Duodenal mucosa (tissue), 2 donors: ENCODE results near the gene KCNK17.

Source experiments
- H3K27ac ChIP-seq: one replicate; pipeline ENCODE4 v1.7.0; 2013; ENCODE audit warnings: low read depth, low read length
- H3K27me3 ChIP-seq, 2 donors: one replicate each; pipeline ENCODE4 v1.7.0; 2013; ENCODE audit warnings: low read length in 2 of 2, control low read depth in 1 of 2; ENCODE audit not compliant: insufficient read depth in 2 of 2, control insufficient read depth in 1 of 2
- H3K36me3 ChIP-seq, 2 donors: one replicate each; pipeline ENCODE4 v1.7.0; 2013; ENCODE audit warnings: low read length in 2 of 2, control low read depth in 1 of 2; ENCODE audit not compliant: insufficient read depth in 2 of 2, control insufficient read depth in 1 of 2
- H3K4me1 ChIP-seq, 2 donors: one replicate each; pipeline ENCODE4 v1.7.0; 2013; ENCODE audit warnings: low read length in 2 of 2, control low read depth in 1 of 2; ENCODE audit not compliant: insufficient read depth in 2 of 2, control insufficient read depth in 1 of 2
- H3K4me3 ChIP-seq, 2 donors: one replicate each; pipeline ENCODE4 v1.7.0; 2013; ENCODE audit warnings: low read length in 2 of 2, low read depth in 1 of 2
- H3K9ac ChIP-seq, 2 donors: one replicate each; pipeline ENCODE4 v1.7.0; 2013; ENCODE audit warnings: low read length in 2 of 2, low read depth in 1 of 2
- H3K9me3 ChIP-seq, 2 donors: one replicate each; pipeline ENCODE4 v1.7.0; 2013; ENCODE audit warnings: low read length in 2 of 2, control low read depth in 1 of 2; ENCODE audit not compliant: control insufficient read depth in 1 of 2

Gene KCNK17

DNA sequence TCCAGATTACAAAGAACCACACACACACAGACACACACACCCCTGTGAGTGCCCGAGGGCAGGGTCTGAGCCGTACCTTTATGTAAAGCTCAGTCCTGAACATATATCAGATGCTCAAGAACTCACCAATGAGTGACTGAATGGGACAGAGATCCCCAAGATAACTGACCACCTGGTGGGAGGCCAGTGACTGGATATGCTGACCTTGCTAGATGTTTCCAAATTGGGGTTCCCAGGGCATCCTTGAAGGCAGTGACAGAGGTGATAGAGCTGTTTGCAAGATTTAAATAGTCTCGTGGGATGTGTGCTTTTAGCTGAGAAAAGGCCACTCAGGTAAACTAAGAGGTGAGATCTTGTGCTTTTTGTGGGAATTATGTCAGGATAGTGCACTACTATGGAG lies 39.3 kb downstream of the KCNK17 start:
- Histone ChIP-seq H3K27me3 (no peaks in the 10 kb centered on the region), H3K4me3 (no peak overlapping the region), H3K4me1 (peaks cover 9% of the 10 kb centered on the region in 2 donors), H3K9me3 (no peaks in the 10 kb centered on the region), H3K36me3 (no peaks in the 10 kb centered on the region), H3K9ac (no peak overlapping the region), H3K27ac (no peak overlapping the region)

DNA sequence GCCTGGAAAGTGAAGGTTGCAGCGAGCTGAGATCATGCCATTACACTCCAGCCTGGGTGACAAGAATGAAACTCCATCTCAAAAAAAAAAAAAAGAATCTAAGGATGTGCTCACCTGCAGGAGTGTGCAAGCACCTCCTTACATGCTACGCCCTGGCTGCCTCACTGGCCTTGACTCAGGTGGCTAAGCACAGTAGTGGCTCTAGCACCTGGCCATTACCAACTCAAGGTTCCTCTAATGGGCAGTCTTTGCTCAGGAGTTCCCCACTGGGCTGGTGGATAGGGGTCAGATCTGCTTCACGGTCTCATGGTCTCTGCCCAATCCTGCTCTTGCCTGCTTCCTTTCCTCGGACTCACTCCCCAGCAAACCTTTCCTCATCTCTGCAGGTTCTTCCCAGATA lies 39.7 kb downstream of the KCNK17 start:
- Histone ChIP-seq H3K9me3 (no peaks in the 10 kb centered on the region), H3K9ac (no peak overlapping the region), H3K4me1 (peaks cover 5% of the 10 kb centered on the region in 2 donors), H3K27ac (no peak overlapping the region), H3K27me3 (no peaks in the 10 kb centered on the region), H3K4me3 (no peak overlapping the region), H3K36me3 (no peaks in the 10 kb centered on the region)

DNA sequence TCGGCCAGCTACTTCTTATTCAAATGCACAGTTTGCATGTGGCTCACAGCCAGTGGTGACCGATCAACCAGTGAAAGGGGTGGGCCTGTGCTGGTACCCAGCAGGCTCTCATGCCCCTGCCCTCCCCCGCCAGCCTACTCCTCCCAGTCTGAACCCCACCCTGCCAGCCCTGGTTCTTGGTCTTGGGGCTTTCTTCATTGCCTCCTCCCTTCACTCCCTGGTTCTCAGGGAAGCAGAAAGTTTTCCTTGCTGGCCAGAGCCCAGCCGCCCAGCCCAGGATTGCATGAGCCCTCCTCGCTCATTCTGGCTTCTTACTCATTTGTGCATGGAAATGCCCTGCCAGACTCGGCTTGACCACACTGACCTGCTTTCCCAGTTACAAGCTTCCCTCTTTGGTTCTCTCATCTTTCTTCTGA lies 40.8 kb downstream of the KCNK17 start:
- no peak overlapping the region for H3K9ac ChIP-seq
- H3K9me3 ChIP-seq, result no peaks in the 10 kb centered on the region
- no peak overlapping the region for H3K4me3 ChIP-seq
- no peaks in the 10 kb centered on the region for H3K36me3 ChIP-seq
- no peaks in the 10 kb centered on the region for H3K27me3 ChIP-seq
- no peaks in the 10 kb centered on the region for H3K4me1 ChIP-seq
- no peak overlapping the region for H3K27ac ChIP-seq

DNA sequence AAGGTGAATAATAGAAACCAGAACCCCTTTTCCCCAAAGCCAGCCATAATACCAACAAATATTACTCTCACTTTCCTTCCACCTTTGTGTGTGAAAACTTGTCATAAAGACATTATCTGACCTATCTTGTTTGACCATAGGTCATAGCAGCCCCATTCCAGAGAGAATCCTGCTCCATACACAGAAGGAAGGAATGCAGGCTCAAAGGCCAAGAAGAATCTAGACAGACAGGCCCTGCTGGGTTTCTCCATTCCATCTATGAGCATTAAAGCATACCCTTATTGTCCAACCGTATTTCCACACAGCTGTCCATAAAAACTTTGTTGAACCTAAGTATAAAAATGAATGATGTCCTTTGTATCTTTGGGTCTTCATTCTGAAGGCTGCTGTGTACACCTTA lies 44.3 kb downstream of the KCNK17 start:
- Histone ChIP-seq H3K36me3 (no peaks in the 10 kb centered on the region), H3K9me3 (no peaks in the 10 kb centered on the region), H3K27me3 (no peaks in the 10 kb centered on the region), H3K4me3 (no peak overlapping the region), H3K9ac (no peak overlapping the region), H3K27ac (no peak overlapping the region), H3K4me1 (no peaks in the 10 kb centered on the region)

DNA sequence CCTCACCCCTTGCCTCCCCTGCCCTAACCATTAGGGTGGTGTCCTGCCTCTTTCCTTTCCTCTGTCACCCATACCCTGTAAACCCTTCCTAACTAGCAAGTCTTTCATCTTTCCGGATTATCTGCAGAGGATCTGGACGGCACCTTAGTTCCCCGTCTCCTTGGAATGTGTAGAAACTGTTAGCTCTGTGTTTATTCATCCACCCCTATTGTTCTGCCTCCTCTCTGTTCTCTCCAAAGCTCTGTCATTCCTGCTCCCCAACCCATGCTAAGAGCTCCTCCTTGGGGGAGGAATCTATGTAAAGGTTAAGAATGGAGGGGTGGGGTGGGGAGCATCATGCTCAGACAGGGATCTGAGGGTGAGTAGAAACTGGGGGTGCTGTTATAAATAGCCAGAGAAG lies 45.5 kb downstream of the KCNK17 start:
- H3K4me1 ChIP-seq, result peaks cover 0 to 2% of the 10 kb centered on the region in 2 donors
- no peak overlapping the region for H3K9ac ChIP-seq
- no peaks in the 10 kb centered on the region for H3K36me3 ChIP-seq
- no peaks in the 10 kb centered on the region for H3K9me3 ChIP-seq
- H3K27me3 ChIP-seq, result no peaks in the 10 kb centered on the region
- no peak overlapping the region for H3K4me3 ChIP-seq
- no peak overlapping the region for H3K27ac ChIP-seq

DNA sequence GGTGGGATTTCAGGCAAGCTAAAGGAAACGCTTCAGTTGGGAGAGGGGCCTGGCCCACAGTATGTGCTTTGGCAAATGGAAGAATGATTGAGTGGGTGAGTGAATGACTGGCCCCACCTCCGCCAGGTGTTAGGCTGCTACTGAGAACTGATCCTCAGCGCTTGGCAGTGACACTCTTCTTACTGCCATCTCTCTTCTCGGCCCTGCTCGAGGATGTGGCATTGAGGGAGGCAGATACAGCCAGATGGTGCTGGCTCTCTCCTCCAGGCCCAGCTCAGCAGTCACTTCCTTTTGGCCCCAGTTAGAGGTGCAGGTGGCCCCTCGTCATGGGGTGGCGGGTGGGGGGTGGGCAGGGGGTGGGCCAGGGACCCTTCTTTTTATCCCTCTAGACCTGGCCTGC lies 46.0 kb downstream of the KCNK17 start:
- H3K9ac ChIP-seq, result no peak overlapping the region
- H3K27me3 ChIP-seq, result no peaks in the 10 kb centered on the region
- H3K9me3 ChIP-seq, result no peaks in the 10 kb centered on the region
- peaks cover 5 to 8% of the 10 kb centered on the region in 2 donors for H3K4me1 ChIP-seq
- H3K27ac ChIP-seq, result no peak overlapping the region
- no peak overlapping the region for H3K4me3 ChIP-seq
- H3K36me3 ChIP-seq, result no peaks in the 10 kb centered on the region

DNA sequence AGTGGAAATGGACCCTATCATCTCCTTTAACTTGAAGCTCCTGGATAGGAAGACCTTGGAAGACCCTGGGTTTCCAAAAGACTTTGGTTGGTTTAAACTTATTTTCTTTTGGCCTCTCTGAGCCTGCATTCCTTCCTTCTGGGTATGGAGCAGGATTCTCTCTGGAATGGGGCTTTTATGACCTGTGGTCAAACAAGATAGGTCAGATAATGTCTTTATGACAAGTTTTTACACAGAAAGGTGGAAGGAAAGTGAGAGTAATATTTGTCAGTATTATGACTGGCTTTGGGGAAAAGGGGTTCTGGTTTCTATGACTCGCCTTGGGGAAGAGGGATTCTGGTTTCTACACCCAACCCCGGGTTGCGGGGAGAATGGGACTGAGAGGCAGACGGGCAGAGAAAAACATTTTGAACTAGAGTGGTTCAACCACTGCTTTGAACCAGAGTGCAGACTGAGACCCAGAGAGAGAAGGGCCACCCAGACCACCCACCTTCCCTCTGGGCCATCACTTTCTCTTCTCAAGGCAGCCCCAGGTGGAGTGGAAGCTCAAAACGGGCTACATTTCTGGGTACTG lies 47.4 kb downstream of the KCNK17 start:
- no peaks in the 10 kb centered on the region for H3K36me3 ChIP-seq
- H3K4me1 ChIP-seq, result peaks cover 6 to 9% of the 10 kb centered on the region in 2 donors
- H3K9ac ChIP-seq, result no peak overlapping the region
- no peak overlapping the region for H3K4me3 ChIP-seq
- no peaks in the 10 kb centered on the region for H3K27me3 ChIP-seq
- H3K27ac ChIP-seq, result no peak overlapping the region
- H3K9me3 ChIP-seq, result no peaks in the 10 kb centered on the region

DNA sequence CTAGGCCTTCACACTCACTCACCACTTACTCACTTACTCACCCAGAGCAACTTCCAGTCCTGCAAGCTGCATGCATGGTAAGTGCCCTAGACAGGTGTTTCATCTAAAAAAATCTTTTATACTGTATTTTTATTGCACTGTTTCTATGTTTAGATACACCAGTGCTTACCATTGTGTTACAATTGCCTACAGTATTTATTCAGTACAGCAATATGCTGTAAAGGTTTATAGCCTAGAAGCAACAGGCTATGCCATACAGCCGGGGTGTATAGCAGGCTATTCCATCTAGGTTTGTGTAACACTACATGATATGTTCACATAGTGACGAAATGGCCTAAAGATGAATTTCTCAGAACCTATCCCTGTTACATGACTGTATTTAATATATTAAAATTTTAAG lies 47.8 kb downstream of the KCNK17 start:
- no peak overlapping the region for H3K4me3 ChIP-seq
- no peak overlapping the region for H3K27ac ChIP-seq
- H3K9me3 ChIP-seq, result no peaks in the 10 kb centered on the region
- H3K36me3 ChIP-seq, result no peaks in the 10 kb centered on the region
- H3K27me3 ChIP-seq, result no peaks in the 10 kb centered on the region
- peaks cover 6 to 9% of the 10 kb centered on the region in 2 donors for H3K4me1 ChIP-seq
- H3K9ac ChIP-seq, result no peak overlapping the region

DNA sequence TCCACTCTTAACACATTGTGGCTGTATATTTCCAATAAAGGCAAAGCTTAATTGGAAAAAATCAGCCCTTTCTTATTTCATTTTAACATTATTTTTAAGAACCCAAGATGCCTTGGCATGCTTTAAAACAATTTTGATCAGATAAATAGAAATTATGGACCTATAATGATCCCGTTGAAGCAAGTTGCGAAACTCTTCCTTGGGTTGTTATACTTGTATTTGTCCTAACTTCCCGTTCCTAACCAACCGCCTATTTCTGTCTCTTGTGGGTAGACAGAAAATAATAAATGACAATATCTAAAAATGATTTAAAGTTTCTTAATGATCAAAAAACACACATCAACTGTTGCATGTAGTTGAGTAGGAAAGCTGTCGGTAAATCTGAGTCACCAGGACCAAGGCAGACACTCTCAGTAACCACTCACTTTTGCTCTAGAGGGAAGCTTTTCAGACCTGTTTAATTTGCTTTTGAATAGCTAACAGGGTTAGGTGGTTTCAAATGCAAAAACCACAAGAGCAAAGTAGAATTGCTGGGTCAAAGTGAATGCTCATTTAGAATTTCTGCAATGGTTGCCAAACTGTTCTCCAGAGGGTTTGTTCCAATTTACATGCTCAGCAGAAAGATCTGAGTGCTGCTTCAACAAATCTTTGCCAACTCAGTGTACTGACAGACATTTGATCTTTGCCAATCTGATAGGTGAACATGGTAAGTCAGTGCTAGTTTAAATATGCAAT lies 50.7 kb downstream of the KCNK17 start:
- Histone ChIP-seq H3K27me3 (no peaks in the 10 kb centered on the region), H3K9ac (no peak overlapping the region), H3K36me3 (no peaks in the 10 kb centered on the region), H3K4me1 (peaks cover 6 to 9% of the 10 kb centered on the region in 2 donors), H3K27ac (no peak overlapping the region), H3K9me3 (no peaks in the 10 kb centered on the region), H3K4me3 (no peak overlapping the region)

DNA sequence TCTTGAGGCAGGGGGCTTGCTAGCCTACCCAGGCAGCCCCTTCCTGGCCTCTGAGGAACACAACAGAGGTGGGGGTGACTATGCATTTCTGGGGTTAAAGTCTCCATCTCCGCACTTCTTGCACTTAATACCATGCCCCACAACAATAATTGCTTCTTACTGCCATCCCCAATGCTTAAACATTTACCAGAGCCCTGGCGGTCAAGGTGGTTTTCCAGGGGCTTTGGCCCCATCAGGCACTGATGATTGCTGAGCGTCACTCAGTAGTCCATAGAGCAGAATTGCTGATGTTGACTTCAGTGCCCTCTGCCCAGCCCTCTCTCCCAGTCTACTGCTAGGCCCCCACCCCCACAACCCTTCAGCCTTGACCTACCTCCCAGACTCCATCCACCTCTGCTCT lies 52.5 kb downstream of the KCNK17 start:
- Histone ChIP-seq H3K9ac (no peak overlapping the region), H3K4me1 (peaks cover 6 to 9% of the 10 kb centered on the region in 2 donors), H3K27me3 (no peaks in the 10 kb centered on the region), H3K27ac (no peak overlapping the region), H3K4me3 (no peak overlapping the region), H3K36me3 (no peaks in the 10 kb centered on the region), H3K9me3 (no peaks in the 10 kb centered on the region)
